Stimulated activated CD8-positive, alpha-beta memory T cell treated with anti-CD3 and anti-CD28 coated beads, Interleukin-7, amount 100 ng/mL, for 24 hours (primary cell): ENCODE measurements around the gene TRIM47.
"Not testable (repeated sequence)": the region's sequence is repeated elsewhere in the genome, so short reads cannot be mapped to it uniquely, and the experiment has no call there.

Experiments used
- DNase-seq: peaks from one replicate; pipeline ENCODE4 v3.0.0-alpha.2; 2020; ENCODE audit warnings: low read depth

The TRIM47 gene

DNA sequence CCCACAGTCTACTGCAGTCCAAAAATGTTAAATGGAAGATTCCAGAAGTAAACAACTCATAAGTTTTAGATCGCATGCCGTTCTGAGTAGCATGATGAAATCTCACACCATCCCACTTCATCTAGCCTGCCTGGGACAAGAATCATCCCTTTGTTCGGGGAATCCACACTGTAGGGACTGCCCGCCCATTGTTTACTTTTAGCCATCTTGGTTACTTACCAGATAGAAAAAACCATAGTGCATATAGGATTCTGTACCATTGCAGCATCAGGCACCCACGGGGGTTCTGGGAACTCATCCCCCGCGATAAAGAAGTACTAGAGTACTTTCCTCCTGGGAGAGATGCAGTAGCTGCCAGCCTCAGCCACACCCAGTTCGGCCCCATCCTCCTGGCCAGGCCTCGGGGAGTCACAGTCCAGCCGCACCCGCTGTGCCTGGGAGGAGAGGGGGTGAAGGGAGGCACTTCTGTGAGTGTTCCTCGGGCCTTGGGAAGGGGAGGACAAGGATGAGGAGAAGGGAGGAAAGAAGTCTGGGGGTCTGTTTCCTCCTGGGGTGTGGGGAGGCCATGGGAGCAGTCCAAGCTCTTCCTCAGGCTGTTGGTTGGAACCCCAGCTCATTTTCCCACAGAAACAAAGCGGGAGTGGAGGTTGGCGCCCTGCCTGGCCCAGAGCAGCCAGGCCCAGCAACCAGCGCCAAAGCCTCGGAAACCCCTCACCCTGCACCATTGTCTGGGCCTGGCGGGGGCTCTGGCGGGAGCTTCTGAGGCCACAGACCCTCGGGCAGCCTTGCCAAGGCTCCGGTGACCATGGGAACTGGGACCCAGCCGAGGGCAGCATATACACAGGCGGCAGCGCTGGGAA, 8.9 kb downstream of the TRIM47 start:
- no peak for DNase-seq

DNA sequence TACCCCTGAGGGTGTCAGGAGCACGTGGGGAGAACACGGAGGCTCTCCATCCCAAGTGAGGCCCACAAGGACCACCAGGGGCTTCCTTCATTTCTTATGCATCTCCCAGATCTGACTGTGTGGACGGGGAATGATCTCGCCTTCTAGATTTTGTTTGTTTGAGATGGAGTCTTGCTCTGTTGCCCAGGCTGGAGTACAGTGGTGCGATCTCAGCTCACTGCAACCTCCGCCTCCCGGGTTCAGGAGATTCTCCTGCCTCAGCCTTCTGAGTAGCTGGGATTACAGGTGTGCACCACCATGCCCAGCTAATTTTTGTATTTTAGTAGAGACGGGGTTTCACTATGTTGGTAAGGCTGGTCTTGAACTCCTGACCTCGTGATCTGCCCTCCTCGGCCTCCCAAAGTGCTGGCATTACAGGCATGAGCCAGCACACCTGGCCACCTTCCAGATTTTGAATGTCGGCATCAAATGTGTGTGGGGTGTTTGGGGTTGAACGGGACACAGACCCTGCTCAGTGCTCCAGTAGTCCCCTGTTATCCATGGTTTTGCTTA, 9.6 kb downstream of the TRIM47 start:
- DNase-seq = not testable (repeated sequence)

DNA sequence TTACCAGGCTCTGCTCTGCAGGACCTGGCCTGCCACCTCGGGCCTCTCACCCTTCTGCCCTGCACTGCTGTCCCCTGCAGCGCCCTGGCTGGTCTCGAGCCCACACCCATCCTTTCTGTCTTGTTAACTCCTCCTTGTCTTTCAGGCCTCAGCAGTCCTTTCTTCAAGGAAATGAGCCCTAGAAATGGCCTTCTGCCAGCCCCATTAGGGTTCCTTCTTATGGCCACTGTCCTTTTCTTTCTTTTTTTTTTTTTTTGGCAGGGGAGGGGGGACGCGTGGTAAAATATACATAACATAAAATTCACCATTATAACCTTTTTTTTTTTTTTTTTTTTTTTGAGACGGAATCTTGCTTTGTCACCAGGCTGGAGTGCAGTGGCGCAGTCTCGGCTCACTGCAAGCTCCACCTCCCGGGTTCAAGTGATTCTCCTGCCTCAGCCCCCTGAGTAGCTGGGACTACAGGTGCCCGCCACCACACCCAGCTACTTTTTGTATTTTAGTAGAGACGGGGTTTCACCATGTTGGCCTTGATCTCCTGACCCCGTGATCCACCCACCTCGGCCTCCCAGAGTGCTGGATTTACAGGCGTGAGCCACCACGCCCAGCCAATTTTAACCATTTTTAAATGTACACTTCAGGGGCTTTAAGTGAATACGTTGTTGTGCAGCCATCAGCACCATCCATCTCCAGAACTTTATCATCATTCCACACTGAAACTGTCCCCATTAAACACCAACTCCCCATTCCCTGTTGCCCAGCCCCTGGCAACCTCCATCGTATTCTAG, 12.8 kb downstream of the TRIM47 start:
- not testable (repeated sequence) for DNase-seq

DNA sequence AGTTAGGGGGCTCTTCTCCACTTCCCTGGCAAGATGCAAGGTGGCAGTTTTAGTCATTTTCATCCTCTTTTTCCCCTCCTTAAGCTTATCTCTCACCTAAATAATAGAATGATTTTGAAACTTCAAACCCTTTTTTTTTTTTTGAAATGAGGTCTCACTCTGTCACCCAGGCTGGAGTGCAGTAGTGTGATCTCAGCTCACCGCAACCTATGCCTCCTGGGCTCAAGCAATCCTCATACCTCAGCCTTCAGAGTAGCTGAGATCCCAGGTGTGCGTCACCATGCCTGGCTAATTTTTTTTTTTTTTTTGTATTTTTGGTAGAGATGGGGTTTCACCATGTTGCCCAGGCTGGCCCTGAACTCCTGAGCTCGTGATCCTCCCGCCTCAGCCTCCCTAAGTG, 13.5 kb downstream of the TRIM47 start:
- DNase-seq = not testable (repeated sequence)

DNA sequence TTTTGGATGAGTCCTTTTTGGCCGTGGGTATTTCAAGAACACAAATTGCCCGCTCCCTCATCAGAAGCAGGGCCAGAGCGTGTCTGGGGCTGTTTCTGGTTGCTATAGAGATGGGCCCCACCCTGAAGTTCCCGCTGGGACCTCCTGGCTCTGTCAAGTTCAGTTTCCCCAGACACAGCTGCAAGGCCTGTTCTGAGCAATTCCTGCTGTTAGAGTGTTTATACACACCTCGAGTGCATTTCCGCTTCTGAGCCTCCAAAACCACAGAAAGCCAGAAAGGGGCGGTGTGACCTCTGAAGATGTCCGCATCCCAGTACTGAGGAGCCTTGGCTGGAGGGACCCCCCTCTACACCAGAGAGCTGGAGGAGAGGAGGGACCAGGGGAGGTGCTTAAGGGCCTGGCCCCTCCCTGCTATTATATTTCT, 13.9 kb downstream of the TRIM47 start:
- no peak for DNase-seq

DNA sequence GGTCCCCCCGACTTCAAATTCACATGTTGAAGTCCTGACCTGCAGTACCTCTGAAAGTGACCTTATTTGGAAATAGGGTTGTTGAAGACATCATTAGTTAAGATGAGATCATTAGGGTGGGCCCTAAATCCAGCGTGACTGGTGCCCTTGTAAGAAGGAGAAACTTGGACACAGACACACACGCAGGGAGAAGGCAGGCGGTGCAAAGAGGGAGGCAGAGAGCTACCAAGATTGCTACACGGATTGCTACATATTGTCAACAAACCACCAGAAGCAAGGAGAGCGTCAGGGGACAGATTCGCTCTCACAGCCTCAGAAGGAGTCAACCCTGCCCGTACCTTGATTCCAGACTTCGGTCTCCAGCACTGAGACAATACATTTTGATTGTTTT, 16.5 kb downstream of the TRIM47 start:
- no peak for DNase-seq

DNA sequence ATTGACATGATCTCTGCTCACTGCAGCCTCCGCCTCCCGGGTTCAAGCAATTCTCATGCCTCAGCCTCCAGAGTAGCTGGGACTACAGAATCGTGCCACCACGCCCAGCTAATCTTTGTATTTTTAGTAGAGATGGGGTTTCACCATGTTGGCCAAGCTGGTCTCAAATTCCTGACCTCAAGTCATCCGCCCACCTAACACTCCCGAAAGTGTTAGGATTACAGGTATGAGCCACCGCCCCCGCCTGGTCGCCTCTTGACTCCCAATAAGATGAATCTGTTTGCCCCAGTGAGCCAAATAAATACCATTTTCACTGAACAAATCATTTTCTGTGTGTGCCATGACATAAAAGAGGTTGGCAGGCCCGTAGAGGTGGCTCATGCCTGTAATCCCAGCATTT, 19.0 kb downstream of the TRIM47 start:
- not testable (repeated sequence) for DNase-seq

DNA sequence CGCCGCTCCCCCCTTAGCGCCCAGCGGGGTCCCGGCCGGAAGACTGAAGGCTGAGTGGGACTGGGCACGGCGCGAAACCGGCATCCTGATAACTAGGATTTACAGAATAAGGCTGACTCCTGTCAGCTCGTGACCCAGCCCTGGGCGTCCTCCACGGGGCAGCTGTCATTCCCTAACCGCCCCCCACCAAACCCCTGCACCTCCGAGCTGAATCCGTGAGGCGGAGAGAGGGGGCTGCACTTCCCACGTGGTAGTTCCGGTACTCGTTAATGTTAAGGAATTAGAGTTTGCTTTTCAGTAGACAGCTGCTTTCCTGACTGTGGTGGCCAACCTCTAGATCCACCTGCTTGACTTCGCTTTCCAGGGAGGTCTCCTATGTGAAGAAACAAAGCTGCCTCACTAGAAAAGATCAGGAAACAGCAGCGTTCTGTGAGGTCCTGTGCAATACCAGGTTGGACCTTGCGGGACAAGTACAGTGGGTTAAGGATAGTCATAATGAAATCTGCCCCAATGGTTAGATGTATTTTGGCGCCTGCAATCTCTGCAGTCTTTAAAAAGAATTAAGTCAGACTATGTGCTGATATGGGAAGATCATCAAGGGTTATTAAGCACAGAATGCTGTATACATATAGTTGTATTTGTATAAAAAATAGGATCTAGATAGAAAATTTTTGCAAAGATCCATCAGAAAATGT, 22.2 kb downstream of the TRIM47 start:
- DNase-seq = no peak

DNA sequence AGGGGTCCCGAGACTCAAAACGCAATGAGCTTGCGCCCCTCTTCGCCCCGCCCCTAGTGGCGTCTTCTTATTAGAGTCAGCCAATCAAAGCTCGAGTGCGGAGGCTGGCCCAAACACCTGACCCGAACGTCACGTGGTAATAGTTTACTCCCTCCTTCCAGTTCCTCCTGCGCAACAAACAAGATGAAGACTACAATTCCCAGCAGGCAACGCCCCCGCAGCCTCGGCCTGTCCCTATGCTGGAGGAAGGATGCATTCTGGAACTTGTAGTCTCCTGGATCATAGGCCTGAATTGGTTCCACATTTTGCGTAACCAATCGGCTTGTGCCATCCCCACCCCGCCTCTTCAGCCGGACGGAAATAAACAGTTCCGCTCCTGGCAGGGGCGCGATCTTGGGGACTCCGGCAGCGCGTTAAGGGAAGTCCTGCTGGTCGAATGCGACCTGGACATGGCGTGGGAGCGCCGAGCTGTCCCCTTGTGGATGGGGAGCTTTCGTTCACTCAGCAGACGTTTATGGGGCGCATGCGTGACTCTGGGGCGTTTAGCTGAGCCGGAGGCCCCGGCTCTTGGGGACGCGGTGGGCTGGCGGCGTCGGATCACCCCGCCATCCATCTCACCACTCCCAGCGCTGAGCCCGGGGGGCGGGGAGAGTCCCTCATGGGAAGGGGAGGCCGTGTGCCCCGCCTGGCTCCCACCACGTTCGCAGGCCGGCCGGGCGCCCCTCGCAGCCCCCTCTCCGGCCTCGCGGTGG, 22.9 kb downstream of the TRIM47 start, which contains the start of gene WBP2:
Gene WBP2, minus strand, starts transcription at position 26 of the 752 bp plus-strand sequence. CDS start 38 bp downstream, outside the sequence.
- DNase-seq = peak; percentile 92

DNA sequence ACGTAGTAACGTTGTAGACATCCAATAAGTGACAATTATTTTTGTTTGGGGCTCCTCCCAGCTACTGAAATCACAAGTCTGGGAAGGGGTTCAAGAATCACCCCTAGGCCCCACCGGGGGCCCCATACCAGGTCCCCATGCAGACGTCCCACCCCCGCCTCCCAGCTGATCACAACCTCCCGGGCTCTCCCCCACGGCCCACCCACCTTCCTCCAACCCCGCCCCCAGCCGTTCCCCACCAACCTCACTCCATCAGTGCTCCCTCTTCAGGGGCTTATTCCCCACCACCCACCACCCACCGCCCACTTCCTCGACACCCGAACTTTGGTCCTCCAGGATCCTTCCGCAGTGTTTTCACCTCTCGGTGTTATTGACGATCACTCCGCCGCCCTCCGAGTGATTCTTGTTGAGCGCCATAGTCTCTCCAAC, 23.5 kb downstream of the TRIM47 start:
- DNase-seq = no peak

DNA sequence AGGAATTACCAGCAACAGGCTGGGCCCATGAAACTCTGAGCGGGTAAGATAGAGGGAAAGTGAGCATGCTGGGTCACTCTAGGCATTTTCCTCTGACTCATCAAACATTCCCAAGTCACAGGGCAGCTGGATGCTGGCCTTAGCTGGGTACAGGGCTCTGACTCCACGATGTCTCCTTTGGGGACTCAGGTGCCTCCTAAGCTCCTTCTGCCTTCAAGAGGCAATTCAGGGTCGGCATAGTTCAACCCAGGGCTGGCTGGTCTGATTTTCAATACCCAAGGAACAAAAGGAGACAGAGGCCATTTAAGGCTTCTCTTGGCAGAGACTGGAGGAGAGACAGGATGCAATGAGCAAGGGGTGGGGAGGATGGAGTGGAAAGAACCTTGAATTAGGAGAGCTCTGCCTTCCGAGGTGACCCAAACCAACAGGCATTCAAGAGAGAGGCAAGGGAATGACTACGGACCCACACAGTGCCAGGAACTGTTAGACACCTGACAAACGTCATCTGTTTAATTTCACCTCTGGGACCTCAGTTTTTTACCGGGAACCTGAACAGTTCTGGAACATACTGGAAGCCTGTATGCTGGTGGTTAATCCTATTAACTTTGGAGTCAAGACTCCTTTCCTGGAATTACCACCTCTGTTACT, 24.2 kb downstream of the TRIM47 start:
- DNase-seq = no peak

DNA sequence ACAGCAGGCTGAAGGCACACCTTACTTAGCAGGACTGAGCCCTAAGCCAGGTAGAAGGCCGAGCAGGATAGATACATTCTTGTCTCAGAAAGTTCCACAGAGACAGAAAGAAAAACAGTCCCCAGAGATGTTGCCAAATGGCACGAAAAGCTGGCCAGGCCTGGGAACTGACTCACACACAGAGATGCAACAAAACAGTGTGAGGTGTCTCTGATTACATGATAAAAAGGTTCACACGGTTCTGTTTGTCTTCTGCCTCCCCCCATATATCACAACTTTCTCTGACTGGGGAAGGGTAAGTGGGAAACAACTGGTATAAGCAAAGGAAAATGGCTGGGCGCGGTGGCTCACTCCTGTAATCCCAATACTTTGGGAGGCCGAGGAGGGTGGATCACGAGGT, 24.9 kb downstream of the TRIM47 start:
- no peak for DNase-seq

DNA sequence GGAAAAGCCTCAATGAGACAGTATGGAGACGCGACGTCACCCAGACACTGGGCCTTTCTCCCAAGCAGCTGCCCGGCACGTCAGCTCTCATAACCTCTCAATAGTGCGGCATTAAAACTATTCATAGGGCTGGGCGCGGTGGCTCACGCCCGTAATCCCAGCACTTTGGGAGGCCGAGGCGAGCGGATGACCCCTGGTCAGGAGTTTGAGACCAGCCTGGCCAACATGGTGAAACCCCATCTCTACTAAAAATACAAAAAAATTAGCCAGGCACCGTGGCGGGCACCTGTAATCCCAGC, 26.7 kb downstream of the TRIM47 start:
- DNase-seq = not testable (repeated sequence)

DNA sequence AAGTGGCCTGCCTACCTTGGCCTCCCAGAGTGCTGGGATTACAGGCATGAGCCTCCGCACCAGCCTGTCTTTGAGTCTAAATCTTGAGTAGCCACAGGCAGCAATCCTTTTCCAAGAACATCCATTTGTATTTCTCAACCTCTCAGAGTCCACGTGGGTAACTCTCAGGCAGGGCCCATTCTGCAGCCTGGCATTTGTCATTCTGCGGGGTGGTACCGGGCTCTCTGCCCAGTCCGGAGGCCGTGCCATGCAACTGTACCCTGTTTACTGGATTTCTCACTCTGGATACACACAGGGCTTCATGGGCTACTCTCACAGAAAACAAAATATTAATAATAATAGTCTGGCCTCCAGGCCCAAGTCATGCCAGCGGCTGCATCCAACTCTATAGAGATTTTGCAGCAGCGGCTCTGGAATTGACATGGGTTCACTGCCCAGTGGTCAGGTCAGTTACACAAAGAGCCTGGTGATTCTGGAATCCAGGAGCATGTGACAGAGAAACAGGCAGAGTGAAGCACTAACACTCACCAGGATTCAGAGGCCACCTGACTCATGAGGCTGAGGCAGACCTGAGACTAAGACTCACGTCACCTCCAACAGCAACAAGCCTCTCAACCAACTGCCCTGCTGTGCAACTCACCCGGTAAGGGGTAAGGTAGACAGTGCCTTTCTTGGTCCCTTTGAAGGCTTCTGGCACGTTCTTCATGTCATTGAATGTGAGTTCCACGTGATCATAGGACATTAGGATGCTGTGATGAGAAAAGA, 27.3 kb downstream of the TRIM47 start:
- DNase-seq = no peak

DNA sequence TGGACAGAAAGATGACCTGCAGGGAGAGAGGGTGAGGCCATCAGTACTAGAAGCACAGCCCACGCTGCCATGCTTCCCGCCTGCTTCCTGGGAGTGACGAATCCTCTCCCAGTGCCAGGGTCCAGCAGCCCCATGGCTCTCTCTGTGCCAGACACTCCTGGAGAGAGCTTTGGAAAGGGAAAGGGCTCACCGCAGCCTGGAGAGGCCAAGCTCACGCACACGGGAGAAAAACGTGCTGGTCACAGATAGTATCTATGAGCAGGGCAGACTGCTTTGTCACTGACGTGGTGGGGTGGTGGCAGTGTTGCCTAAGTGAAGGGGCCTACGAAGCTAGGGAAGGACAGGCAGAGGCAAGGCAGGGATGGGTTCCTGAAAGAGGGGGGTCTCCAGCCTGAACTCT, 28.7 kb downstream of the TRIM47 start:
- no peak for DNase-seq

DNA sequence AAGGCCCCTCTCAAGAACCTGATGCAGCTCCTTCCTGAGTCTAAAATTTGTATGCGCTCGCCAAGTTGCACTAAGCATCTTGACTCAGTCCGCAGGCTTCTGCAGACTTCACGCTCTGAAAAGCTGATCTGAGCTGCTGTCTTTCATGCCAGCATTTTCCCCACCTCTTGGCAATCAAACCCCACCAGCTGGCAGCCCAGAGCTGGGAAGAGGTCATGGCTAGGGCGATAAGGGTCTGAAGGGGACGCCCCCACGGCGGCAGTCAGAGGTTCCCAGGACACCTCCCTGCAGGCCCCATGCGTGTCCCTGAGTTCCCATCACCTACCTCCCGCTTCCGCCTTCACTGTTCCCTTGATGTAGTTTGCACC, 29.1 kb downstream of the TRIM47 start:
- DNase-seq = no peak

DNA sequence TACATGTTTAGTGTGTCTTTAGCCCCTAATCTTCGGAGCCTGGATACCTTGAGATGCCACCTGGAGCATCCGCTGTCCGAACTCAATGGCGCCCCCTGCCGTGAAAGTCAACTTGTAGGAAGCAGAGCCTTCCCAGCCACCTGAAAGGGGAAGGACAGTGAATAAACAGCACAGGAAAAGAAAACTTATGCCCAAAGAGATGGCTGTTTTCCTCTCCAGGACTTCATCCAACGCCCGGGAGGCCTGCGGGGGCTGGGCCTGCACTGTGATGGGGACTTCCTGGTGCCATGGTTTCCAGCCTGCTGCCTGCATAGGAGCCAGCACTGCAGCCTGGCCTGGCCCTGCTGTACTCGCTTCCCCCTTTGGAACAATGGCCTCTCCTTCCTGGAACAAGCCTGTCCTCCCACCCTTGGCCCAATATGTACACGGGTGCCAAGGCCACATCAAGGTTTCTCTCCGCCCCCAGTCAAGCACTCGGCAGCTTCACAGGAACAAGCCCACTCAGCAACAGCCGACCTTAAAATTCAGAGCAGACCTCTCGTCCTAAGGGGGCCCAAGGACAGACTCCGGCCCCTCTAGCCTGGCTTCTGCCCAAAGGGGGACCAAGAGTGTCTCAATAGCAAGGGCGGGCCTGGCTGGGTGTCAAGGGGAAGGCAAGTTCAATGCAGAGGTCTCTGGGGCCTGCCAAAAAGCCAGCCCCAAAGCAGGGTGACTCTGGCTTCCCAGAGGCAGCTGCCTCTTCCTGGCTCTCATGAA, 29.7 kb downstream of the TRIM47 start:
- peak; percentile 83 for DNase-seq

DNA sequence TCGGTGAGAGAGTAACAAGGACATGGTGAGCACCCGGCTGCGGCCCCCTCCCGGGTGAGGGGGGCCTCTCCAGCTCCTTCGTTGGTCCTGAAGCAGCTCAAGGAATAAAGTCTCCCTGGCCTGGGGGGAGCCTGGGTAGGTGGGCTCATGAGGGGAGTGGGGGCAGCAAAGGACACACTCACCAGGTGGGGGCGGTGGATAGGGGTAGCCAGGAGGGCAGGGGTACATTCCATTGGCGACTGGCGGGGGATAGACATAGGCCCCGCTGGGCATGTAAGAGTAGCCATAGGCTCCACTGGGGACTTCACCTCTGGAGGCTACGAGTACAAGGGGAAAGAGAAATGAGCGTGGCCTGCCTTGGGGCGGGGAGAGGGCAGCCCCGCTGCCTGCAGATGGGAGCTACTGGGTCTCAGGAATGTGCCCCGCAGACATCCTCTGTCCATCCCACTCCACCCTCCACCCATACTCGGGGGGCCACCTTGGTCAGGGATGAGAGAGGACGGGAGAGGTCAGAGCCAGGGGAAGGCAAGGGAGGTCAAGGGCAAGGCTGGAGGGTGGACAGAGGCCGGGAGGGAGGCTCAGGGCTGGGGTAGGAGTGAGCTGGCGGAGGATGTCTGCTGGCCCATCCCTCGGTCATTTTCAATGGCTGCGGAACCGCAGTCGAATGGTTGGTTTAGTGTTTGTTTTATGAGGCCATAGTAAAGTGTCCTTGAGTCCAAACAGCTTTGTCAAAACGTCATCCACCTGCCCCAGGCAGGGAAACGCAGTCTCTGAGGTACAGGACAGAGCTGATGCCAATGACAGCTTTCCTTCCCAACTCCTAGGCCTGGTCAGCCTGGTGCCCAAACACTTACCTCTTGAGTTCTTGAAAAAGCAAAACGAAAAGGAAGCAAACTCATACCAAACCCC, 30.5 kb downstream of the TRIM47 start:
- DNase-seq = no peak
